ENCODE measurements around the gene ROBO2.

Gene ROBO2

GRCh38 chr3:77137559-77137958, 97.7 kb downstream of the ROBO2 start:
- no peak for DNase-seq

DNA sequence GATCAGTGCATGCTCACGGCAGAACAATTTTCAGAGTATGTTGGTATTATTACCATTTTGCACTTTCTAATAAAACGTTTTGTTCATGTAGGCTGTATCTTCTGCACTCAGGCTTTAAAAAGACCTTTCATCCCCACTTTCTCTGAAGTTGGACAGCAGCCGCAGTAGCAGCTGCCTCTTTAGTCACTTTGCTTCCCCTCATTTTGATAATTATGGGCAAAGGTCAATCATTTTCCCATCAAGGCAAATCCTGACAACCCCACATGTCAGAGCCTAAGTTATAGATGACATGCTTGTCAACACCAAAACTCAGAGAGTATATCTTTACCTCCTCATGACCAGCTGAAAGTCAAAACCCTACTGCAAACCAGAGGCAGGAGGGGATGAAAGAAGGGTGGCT, 99.7 kb downstream of the ROBO2 start:
- DNase-seq = no peak

- DNase-seq = no peak
Observed at GRCh38 chr3:77141423-77141822, 101.5 kb downstream of the ROBO2 start.

DNA sequence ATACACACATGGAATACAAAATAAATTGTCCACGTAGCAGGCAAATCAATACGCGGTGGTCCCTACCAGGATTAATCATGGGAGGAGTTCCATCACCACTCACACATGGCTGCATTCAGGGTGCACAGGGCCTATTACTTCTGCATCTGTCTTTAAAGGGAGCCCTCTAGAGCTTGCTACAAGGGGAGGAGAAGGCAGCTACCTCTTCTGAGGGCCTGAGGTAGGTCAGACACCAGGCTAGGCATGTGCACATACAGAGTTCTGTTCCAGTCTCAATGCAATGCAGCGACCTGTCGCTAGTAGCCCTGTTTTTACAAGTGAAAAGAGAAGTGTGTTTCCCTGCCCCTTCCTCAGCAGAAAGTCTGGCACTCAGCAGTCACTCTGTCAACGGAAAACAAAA, 102.7 kb downstream of the ROBO2 start:
- no peak for DNase-seq

DNA sequence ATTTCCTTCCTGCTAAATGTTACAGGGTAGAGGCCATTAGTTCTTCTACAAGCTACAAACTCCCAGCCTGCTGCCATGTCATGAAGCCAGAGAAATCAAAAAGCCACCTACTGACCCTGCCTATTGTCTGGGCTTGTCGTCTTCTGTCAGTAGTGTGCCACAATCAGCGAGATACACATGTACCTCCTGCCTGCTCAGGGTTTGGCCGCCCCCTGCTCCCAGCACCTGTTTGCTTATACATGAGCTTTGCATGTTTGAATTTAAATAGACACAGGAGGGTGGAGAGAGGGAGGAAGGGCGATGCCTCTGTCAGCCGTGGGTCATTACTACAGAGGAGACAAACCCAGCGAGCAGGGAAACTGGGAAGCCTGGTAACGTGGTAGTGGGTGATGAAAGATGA, 106.1 kb downstream of the ROBO2 start:
- no peak for DNase-seq

- no peak for DNase-seq
Observed at GRCh38 chr3:77147836-77148578, 108.1 kb downstream of the ROBO2 start.

DNA sequence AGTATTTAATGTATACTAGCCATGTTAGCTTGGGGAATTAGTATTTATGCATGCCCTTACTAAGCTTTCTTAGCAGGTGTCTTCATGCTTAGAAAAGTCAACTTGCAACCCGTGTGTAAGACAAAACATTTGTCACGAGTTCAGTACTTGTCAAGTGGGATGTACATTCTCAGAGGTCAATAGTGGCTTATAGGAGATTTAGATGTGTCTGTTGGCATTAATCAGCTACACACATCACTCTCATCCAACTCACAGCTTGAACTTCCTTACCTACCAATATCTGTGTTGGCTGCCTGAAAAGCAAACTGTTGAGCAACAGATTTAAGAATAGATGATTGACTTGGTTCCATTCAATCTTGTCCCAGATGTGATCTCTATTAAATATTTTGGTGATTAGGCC, 109.5 kb downstream of the ROBO2 start:
- DNase-seq = no peak

GRCh38 chr3:77150028-77150427, 110.1 kb downstream of the ROBO2 start:
- DNase-seq = no peak

DNA sequence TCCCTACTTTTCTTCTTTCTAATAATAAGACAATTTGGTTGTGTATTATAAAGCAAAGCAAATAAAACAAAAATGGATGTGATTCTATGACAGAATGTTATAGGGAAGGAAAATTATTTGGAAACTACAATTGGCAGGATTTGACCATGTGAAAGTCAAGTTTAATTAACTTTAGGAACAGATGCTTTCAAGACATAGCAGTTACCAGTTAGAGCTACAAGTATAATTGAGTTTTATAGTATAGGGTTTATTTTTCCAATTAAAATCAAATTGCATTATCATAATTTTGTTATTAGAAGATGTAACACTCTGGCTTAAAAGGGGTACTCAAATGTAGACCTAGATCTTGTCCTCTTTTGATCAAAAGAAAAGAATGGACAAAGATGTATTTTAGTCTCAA, 110.9 kb downstream of the ROBO2 start:
- DNase-seq = no peak

- DNase-seq = no peak
Observed at GRCh38 chr3:77158730-77159581, 119.1 kb downstream of the ROBO2 start.

- no peak for DNase-seq
Observed at GRCh38 chr3:77160931-77161497, 121.1 kb downstream of the ROBO2 start.

- DNase-seq = no peak
Observed at GRCh38 chr3:77169823-77170222, 129.9 kb downstream of the ROBO2 start.

GRCh38 chr3:77171026-77171425, 131.1 kb downstream of the ROBO2 start:
- no peak for DNase-seq

- no peak for DNase-seq
Observed at GRCh38 chr3:77179762-77180161, 139.9 kb downstream of the ROBO2 start.

GRCh38 chr3:77182341-77182740, 142.4 kb downstream of the ROBO2 start:
- no peak for DNase-seq

- DNase-seq = no peak
Observed at GRCh38 chr3:77186319-77186718, 146.4 kb downstream of the ROBO2 start.

DNA sequence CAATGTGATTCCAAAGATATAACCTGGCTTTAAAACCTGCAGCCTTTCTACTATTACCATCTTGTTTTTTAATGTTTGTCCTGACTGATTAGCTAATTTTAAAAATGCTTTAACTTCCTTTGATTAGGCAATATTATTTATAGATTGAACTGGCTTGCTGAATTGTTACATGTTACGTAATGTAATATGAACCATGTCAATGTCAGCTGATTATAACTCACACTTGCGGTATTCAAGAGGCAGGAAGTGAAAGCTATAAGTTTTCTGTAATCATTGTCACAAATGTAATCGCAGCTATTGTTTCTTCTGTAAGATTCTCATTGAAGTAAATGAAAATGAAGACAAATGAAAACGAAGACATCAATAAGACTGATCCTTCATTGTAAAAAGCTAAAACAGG, 146.8 kb downstream of the ROBO2 start:
- DNase-seq = no peak

DNA sequence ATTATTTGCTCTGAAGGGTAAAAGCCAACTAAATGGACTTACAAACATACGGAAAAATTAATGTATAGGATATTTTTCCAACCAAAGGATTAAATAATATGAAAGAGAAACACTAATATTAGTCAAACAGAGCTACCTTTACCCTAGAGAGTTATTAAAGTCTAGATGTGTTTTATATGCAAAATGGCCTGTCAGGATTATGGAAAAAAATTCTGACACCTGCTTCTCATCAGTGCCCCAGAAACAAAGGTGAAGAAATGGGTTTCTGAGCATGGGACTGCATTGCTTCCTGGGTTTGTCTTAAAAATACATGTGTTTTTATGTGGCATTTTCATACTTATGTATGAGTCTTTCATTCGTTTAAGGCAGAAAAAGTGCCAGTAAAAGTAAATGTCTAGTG, 148.3 kb downstream of the ROBO2 start:
- no peak for DNase-seq

DNA sequence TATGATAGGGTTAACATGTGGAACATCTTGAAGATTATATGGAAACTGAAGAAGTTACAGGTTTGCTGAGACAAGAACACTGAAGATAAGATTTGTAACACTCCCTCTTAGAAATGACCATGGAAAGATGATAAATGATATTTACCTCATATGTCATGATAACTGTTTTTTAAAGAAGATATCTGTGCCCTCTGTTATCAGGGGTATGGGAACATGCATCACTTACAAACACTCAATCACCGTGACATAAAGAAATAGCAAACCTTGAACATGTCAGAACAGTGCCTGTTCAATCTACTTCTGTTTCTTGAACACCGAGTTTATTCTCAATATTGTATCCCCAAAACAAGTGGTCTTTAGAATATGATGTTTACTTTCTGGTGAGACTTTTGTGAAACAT, 149.4 kb downstream of the ROBO2 start:
- DNase-seq = no peak

- DNase-seq = no peak
Observed at GRCh38 chr3:77189684-77190083, 149.8 kb downstream of the ROBO2 start.

DNA sequence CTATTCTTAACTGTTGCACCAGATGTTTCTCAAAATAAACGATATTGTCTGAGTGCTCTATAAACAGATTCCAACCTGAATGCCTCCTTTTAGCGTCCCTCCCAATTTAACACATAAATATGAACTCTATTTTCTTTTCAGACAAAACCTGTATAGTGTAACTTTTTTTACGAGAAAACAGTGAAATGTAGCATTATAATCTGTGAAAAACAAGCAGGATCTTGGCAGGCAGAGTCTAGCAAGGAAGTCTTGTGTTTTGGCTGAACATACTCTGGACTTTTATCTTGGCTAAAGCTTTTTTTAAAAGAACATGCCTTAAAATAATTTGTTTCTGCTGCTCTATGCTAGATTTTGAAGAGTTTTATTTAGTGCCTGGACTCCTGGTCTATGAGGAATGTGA, 150.5 kb downstream of the ROBO2 start:
- DNase-seq = no peak

DNA sequence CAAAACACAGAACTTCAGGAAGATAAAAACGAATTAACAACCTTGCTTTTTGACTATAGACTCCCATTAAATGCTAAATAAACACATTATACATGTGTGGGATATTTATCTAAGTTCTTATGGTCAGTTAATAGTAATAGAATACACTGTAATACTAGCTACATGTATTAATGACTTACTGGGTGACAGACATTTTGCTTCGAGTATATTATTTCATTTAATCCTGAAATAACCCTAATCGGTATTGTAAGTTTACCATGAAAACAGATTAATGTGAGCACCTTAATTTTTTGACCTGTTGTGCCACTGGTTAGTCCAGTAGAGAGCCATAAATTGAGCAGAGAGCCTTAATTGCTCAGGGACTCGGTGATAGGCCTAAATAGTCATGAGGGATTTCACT, 151.1 kb downstream of the ROBO2 start:
- no peak for DNase-seq

- no peak for DNase-seq
Observed at GRCh38 chr3:77191640-77192039, 151.7 kb downstream of the ROBO2 start.

Measured in activated CD8-positive, alpha-beta memory T cell treated with anti-CD3 and anti-CD28 coated beads, Interleukin-2, amount 50 U/mL, for 4 hours (primary cell).